ENCODE data around the gene TRPM3.

The TRPM3 gene

DNA sequence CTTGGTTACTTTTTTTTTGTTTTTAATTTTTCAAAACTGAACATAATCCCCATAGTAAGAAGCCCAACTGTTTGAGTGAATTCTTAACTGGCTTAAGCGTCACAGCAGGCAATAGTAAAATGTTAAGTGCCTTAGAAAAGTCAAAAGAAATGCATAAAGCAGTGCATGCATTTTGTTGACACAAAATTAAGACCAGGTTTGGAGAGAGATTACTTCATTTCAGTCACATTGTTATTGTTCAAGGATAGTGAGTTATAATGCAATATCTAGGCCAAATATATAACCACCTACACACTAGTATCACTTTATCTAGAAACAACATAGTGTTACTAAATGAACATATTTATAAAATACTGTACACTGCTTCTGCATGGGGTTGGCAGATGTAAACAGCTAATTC, 590.1 kb downstream of the TRPM3 start:
- H3K79me2 ChIP-seq, result no peaks in the 10 kb centered on the region
- no peaks in the 10 kb centered on the region for H3K4me1 ChIP-seq
- H3K4me2 ChIP-seq (ENCODE audit: low read length), result no peak overlapping the region
- H3K4me3 ChIP-seq (ENCODE audit: low read depth, low read length), result no peak overlapping the region
- H3K27ac ChIP-seq, result no peak overlapping the region
- no peak overlapping the region for H2AFZ ChIP-seq
- H3K9ac ChIP-seq, result no peak overlapping the region
- H3K27me3 ChIP-seq (ENCODE audit: control insufficient read depth, insufficient read depth, low read length), result no peaks in the 10 kb centered on the region
- TF ChIP-seq, protein P1, sequence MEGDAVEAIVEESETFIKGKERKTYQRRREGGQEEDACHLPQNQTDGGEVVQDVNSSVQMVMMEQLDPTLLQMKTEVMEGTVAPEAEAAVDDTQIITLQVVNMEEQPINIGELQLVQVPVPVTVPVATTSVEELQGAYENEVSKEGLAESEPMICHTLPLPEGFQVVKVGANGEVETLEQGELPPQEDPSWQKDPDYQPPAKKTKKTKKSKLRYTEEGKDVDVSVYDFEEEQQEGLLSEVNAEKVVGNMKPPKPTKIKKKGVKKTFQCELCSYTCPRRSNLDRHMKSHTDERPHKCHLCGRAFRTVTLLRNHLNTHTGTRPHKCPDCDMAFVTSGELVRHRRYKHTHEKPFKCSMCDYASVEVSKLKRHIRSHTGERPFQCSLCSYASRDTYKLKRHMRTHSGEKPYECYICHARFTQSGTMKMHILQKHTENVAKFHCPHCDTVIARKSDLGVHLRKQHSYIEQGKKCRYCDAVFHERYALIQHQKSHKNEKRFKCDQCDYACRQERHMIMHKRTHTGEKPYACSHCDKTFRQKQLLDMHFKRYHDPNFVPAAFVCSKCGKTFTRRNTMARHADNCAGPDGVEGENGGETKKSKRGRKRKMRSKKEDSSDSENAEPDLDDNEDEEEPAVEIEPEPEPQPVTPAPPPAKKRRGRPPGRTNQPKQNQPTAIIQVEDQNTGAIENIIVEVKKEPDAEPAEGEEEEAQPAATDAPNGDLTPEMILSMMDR (IDR thresholded peaks at IDR 0.05), result no peak
- no peaks in the 10 kb centered on the region for H3K36me3 ChIP-seq (ENCODE audit: control insufficient read depth, insufficient read depth, low read length)
- no peaks in the 10 kb centered on the region for H3K9me3 ChIP-seq (ENCODE audit: control insufficient read depth, low read length)

DNA sequence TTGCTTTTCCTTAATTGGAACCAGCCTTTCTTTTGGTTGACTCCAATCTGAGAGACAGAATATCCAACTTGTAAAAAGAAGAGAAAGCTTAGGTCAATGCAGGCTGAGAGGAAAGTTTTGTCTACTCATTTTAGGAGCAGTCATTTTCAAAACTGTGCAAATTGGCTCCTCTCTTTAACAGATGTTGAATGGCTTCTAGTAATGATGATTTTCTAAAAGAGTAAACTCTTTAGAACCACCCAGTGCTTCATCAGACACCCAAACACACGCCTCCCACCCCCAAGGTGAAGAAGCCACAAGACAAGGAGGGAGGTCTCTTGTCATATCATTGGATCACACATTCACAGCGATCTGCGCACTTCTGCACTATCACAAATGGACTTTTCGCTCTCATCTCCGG, 590.7 kb downstream of the TRPM3 start:
- H3K27ac ChIP-seq, result no peak overlapping the region
- no peaks in the 10 kb centered on the region for H3K4me1 ChIP-seq
- H3K9ac ChIP-seq, result no peak overlapping the region
- H3K36me3 ChIP-seq (ENCODE audit: control insufficient read depth, insufficient read depth, low read length), result no peaks in the 10 kb centered on the region
- no peaks in the 10 kb centered on the region for H3K9me3 ChIP-seq (ENCODE audit: control insufficient read depth, low read length)
- H2AFZ ChIP-seq, result no peak overlapping the region
- no peaks in the 10 kb centered on the region for H3K79me2 ChIP-seq
- H3K4me2 ChIP-seq (ENCODE audit: low read length), result no peak overlapping the region
- H3K4me3 ChIP-seq (ENCODE audit: low read depth, low read length), result no peak overlapping the region
- TF ChIP-seq, protein P1 (IDR thresholded peaks at IDR 0.05), result no peak
- H3K27me3 ChIP-seq (ENCODE audit: control insufficient read depth, insufficient read depth, low read length), result no peaks in the 10 kb centered on the region

GRCh38 chr9:70529833-70530232, 591.6 kb downstream of the TRPM3 start:
- Histone ChIP-seq H3K27ac (no peak overlapping the region), H3K79me2 (no peaks in the 10 kb centered on the region), H3K4me2 (ENCODE audit: low read length) (no peak overlapping the region), H3K36me3 (ENCODE audit: control insufficient read depth, insufficient read depth, low read length) (no peaks in the 10 kb centered on the region), H3K4me3 (ENCODE audit: low read depth, low read length) (no peak overlapping the region), H3K27me3 (ENCODE audit: control insufficient read depth, insufficient read depth, low read length) (no peaks in the 10 kb centered on the region), H2AFZ (no peak overlapping the region), H3K4me1 (no peaks in the 10 kb centered on the region), H3K9ac (no peak overlapping the region), H3K9me3 (ENCODE audit: control insufficient read depth, low read length) (no peaks in the 10 kb centered on the region)
- TF ChIP-seq, protein P1 (IDR thresholded peaks at IDR 0.05), result no peak

DNA sequence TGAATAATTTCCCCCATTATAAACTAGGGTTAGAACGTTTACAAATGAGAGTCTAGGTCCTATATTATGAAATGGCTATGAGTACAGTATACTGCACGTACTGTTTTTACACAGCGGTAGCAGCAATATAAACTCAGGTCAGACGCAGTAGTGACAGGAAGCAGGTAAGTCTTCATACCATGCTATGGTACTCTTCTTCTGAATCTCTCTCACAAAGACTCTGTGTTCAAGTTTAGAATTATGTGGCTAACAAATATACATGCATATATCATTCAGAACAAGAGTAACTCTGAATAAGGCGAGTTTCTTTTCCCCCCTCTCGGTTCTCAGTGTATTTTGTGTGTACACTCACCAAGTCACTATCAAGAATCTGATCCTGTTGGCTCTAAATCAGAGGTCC, 592.0 kb downstream of the TRPM3 start:
- TF ChIP-seq, protein P1 (IDR thresholded peaks at IDR 0.05), result no peak
- no peak overlapping the region for H3K4me3 ChIP-seq (ENCODE audit: low read depth, low read length)
- H3K4me2 ChIP-seq (ENCODE audit: low read length), result no peak overlapping the region
- no peaks in the 10 kb centered on the region for H3K36me3 ChIP-seq (ENCODE audit: control insufficient read depth, insufficient read depth, low read length)
- H2AFZ ChIP-seq, result no peak overlapping the region
- H3K9ac ChIP-seq, result no peak overlapping the region
- no peak overlapping the region for H3K27ac ChIP-seq
- no peaks in the 10 kb centered on the region for H3K4me1 ChIP-seq
- H3K27me3 ChIP-seq (ENCODE audit: control insufficient read depth, insufficient read depth, low read length), result no peaks in the 10 kb centered on the region
- no peaks in the 10 kb centered on the region for H3K79me2 ChIP-seq
- H3K9me3 ChIP-seq (ENCODE audit: control insufficient read depth, low read length), result no peaks in the 10 kb centered on the region

- no peaks in the 10 kb centered on the region for H3K36me3 ChIP-seq (ENCODE audit: control insufficient read depth, insufficient read depth, low read length)
- no peak overlapping the region for H3K27ac ChIP-seq
- H3K9ac ChIP-seq, result no peak overlapping the region
- H3K4me1 ChIP-seq, result no peaks in the 10 kb centered on the region
- no peak overlapping the region for H2AFZ ChIP-seq
- H3K79me2 ChIP-seq, result no peaks in the 10 kb centered on the region
- no peak overlapping the region for H3K4me2 ChIP-seq (ENCODE audit: low read length)
- TF ChIP-seq, protein P1 (IDR thresholded peaks at IDR 0.05), result no peak
- no peaks in the 10 kb centered on the region for H3K9me3 ChIP-seq (ENCODE audit: control insufficient read depth, low read length)
- no peaks in the 10 kb centered on the region for H3K27me3 ChIP-seq (ENCODE audit: control insufficient read depth, insufficient read depth, low read length)
- H3K4me3 ChIP-seq (ENCODE audit: low read depth, low read length), result no peak overlapping the region
Observed at GRCh38 chr9:70526902-70527301, 594.5 kb downstream of the TRPM3 start.
